HG02973 (cell line): ENCODE measurements around the gene IFIT1B.

ENCODE experiments used
- ATAC-seq: cut with Tn5 transposase; IDR thresholded peaks from one replicate; pipeline ENCODE4 v1.9.1; 2021; ENCODE audit warnings: moderate library complexity; ENCODE audit not compliant: unreplicated experiment

The IFIT1B gene

DNA sequence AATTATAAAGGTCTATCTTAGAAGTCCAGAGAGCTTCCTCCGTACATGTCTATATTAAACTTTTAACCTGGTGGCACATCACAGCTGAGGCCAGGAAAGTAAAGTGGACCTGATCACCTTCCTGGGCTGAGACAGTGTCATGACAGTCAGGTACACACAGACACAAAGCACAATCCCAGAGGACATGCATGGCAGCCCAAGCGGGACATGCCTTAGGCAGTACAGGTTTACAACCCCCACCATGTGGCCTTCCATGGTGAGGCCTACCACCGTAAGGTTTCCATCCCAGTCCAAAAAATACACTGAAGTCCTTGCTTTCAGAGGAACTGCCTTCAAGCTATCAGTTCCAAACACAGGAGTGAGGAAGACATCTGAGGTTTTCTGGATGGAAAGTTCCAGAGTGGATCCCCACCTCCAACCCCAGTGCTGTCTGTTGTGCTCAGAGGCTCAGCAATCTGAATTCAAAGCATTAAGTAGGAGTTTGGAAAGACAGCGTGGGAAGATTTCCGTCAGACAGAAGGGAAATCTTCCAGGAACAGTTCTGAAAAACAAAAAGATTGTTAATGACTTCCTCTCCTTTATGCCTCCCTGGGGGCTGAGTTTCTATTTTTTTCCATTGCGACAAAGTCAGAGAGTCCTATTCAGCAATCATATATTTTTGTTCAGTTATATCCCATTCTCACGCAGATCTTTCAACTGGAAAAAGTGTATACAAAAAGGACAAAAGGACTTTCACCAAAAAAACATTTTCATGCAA is 30.0 kb upstream of the IFIT1B start:
- no peak for ATAC-seq

GRCh38 chr10:89348481-89348880 is 29.4 kb upstream of the IFIT1B start:
- ATAC-seq: no peak

GRCh38 chr10:89348975-89349374 is 28.9 kb upstream of the IFIT1B start:
- no peak for ATAC-seq

DNA sequence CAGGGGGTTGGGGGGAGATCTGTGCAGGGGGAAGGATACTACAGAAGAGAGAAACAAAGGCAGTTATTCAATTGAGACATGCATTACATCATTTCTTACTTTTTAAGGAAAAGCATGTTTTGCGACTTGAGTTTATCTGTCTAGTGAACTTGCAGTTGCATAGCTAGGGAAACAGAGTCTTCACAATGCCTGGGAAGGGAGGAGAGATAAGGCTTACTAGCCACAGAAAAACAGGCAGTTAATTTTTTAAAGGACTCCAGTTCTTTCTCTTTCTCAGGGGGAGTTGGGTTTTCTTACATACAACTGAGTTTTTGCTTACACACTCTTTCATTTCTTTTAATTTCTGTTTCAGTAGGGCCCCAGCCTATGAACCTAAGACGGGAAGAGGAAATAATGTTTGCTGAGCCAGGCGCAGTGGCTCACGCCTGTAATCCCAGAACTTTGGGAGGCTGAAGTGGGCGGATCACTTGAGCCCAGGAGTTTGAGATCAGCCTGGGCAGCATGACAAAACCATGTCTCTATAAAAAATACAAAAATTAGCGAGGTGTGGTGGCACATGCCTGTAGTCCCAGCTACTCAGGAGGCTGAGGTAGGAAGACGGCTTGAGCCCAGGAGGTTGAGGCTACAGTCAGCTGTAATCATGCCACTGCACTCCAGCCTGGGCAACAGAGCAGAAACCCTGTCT is 27.1 kb upstream of the IFIT1B start:
- ATAC-seq: peak; percentile 33

DNA sequence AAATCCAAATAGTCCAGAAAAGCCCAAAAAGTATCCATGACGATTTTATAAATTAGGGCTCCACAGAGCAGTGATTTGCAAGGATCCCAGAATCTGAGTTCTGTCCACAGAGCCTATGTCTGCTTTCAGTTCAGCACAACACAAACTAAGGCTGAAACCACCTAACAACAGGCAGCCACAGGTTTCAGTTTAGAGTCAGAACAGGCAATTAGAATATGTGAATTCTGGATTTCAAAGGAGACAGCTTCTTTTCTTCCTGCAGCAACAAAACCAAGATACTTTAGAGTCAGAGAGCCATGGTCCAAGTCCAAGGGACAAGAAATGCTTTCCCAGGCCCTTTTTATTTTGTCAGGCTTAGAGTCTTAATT is 26.5 kb upstream of the IFIT1B start:
- ATAC-seq: peak; percentile 91

- ATAC-seq: no peak
Measured at GRCh38 chr10:89351780-89352597, 25.9 kb upstream of the IFIT1B start.

- ATAC-seq: no peak
Measured at GRCh38 chr10:89352802-89353201, 25.1 kb upstream of the IFIT1B start.

- no peak for ATAC-seq
Measured at GRCh38 chr10:89355394-89355931, 22.4 kb upstream of the IFIT1B start.

DNA sequence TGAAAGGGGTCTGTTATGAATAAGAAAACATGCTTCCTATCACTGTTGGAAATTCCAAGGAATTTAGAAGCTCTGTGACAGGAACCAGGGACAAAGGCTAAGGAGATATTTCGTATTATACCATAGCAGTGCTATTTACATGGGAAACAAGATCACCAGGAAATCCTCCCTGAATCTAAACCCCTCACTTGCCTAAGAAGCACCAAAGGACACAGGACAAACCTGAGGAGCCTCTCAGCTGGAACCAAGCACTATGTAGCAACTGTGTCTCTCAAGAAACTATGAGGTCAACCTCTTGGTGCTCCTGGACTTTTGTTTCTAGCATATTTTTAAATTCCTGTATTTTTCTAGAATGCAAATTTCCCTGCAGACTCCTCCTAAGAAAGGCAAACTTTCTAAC is 20.8 kb upstream of the IFIT1B start:
- ATAC-seq: no peak

DNA sequence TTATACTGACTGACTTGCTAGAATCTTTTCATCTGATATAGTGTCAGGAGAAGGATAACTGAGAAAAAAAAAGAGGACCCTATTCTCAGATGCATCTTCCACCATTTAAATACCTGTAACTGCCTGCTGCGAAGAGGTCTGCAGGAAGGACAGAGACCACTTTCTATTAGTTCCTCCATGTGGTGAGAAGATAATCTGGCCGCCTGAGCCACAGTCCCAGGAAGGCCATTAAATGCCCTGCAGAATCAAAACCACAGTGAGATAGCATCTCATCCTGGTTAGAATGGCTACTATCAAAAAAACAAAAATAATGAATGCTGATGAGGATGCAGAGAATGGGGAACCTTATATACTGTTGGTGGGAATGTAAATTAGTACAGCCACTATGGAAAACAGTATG is 19.9 kb upstream of the IFIT1B start:
- no peak for ATAC-seq

GRCh38 chr10:89360157-89360556 is 17.7 kb upstream of the IFIT1B start:
- no peak for ATAC-seq

- ATAC-seq: no peak
Measured at GRCh38 chr10:89362929-89363328, 14.9 kb upstream of the IFIT1B start.

GRCh38 chr10:89363729-89364442 is 14.0 kb upstream of the IFIT1B start:
- ATAC-seq: no peak

DNA sequence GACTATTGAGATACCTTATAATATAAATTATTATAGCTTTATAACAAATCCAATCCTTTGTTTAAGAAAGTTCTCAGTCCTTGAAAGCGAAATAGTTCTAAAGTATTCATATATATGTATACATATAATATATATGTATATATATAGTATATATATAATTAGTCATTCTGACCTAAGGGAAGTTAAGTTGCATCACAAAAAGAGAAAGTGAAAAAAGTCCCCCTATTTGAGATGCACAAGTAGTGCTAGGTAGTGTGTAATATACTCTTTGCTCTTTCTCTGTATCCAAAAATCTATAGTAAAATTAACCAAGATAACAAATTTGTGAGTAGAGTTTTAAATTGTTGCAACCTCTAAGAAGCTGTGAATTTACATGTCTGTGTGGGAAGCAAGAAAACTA is 13.3 kb upstream of the IFIT1B start:
- ATAC-seq: peak; percentile 34

DNA sequence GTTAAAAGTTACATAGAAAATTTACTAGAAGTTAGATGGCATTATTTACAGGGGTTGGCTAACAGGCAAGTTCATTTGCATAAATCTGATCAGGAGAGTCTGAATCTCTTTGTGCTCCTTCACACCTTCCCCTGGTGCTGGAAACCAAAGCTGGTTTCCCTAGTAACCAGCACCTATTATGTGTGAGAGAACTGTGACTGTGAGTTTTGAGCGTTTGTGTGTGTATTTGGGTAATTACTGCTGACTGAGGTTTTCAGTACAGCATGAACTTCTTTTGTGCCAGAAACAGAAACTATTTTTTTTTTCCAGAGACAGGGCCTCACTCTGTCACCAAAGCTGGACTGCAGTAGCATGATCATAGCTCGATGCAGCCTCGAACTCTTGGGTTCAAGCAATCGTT is 10.3 kb upstream of the IFIT1B start:
- ATAC-seq: peak; percentile 76

DNA sequence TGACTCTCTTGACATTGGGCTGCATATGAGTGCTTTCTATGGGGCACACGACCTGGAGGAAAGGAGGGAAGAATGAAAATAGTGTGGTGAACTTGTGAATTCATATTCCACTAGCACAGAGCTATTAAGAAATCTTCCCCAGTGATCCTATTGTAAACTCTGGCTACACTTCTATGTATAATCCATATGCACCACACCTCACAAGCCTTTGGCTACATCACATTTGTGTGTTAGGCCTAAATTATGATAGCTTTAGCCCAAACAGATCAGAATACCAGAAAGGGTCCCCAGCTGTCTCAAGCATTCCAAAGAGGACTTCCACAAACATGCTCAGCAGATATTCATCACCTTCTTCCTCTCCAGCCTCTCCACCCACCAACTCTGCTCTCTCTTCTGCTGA is 9.7 kb upstream of the IFIT1B start:
- ATAC-seq: no peak

- no peak for ATAC-seq
Measured at GRCh38 chr10:89369156-89370105, 8.4 kb upstream of the IFIT1B start.

DNA sequence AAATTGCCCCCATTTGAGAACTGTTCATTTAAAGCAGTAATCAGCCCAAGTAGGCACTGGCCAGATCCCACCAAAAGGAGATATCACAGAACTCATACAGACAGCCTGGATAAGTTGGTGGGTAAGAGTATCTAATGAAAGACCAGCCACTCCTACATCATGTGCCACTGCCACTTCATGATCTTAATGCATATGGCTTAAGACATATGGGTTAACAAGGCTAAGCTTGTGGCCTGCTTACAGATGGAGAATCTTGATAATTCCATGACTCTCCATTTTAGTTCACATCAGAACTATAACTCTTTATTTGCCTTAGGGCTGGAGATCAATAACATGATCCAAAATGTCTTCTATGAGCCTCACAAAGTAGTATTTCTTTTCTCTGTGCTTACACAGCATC is 6.8 kb upstream of the IFIT1B start:
- ATAC-seq: no peak

- no peak for ATAC-seq
Measured at GRCh38 chr10:89371987-89372386, 5.9 kb upstream of the IFIT1B start.
